ENCODE results near the gene CABP7.
A peak's percentile ranks its signal among the peaks of the same experiment; 100 is the strongest.

DNA sequence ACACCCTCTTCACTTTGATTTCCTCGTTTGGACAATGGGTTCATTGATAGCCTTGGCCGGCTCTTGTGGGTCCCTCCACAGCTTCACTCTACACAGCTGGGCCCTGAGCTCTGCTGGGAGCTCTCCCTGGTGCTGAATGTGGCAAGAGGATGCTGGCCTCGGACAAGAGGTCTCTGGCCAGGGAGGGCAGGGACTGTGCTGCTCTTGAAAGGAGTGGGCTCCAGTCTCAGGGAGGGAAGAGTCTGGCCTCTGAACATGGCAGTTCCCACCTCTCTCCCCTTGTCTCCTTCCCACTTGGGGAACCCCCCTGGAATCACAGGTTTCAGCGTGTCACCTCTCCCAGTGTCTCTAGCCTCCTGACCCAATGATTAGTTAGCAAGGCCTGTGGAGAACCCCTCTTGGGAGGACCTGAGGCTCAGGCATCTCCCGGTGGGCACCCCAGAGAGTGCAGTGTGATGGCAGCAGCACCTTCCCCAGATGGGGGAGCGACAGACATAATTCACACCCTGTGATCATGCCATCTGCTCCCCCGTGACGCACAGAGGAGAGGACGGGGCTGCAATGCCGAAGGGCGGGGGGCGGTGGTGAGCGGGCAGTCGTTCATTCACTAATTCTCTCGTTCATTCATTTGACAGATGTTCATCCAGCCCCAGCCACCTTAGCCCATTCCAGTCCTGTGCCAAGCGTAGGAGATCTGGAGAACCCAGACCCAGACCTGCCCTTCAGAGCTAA lies 2.8 kb upstream of the CABP7 start:
- peak; percentile 48; the same call in 1 of the 3 replicates for TF ChIP-seq MXI1 (IDR thresholded peaks at IDR 0.05; ENCODE audit: borderline replicate concordance, low read depth, low read length)
- peak; percentile 88 for TF ChIP-seq ZNF335 (CRISPR knock-in tag; IDR thresholded peaks at IDR 0.05)
